IPS DF 6.9 (cell line): ENCODE measurements around the gene KIF20B.

Source experiments
- DNase-seq: peaks from one replicate; pipeline ENCODE4 v3.0.0-alpha.2; 2013; ENCODE audit warnings: low read depth, low spot score
- H3K27ac ChIP-seq: one replicate; pipeline ENCODE4 v1.5.1; 2013; ENCODE audit warnings: low read length, control low read depth
- H3K27me3 ChIP-seq: 2 replicates; pipeline ENCODE4 v1.6.1; 2013; ENCODE audit warnings: mild to moderate bottlenecking, low read length; ENCODE audit not compliant: control insufficient read depth, insufficient read depth
- H3K36me3 ChIP-seq: 2 replicates; pipeline ENCODE4 v1.6.1; 2013; ENCODE audit warnings: low read length; ENCODE audit not compliant: control insufficient read depth, insufficient read depth
- H3K4me1 ChIP-seq: 2 replicates; pipeline ENCODE4 v1.6.1; 2013; ENCODE audit warnings: low read length; ENCODE audit not compliant: control insufficient read depth, insufficient read depth
- H3K4me3 ChIP-seq: 2 replicates; pipeline ENCODE4 v1.5.1; 2013; ENCODE audit warnings: mild to moderate bottlenecking, low read length
- H3K9me3 ChIP-seq: 2 replicates; pipeline ENCODE4 v1.6.1; 2013; ENCODE audit warnings: low read length, inconsistent platforms; ENCODE audit not compliant: control insufficient read depth, insufficient read depth
- WGBS: extraction: QIAGEN DNeasy Blood & Tissue Kit; methylation state at CpG from one replicate; pipeline ENCODE4 v1.1.7; 2013; ENCODE audit warnings: mixed read lengths, missing lambda C conversion rate; ENCODE audit not compliant: insufficient read length, insufficient coverage; 5-methylcytosine and 5-hydroxymethylcytosine counted together

The KIF20B gene, protein sequence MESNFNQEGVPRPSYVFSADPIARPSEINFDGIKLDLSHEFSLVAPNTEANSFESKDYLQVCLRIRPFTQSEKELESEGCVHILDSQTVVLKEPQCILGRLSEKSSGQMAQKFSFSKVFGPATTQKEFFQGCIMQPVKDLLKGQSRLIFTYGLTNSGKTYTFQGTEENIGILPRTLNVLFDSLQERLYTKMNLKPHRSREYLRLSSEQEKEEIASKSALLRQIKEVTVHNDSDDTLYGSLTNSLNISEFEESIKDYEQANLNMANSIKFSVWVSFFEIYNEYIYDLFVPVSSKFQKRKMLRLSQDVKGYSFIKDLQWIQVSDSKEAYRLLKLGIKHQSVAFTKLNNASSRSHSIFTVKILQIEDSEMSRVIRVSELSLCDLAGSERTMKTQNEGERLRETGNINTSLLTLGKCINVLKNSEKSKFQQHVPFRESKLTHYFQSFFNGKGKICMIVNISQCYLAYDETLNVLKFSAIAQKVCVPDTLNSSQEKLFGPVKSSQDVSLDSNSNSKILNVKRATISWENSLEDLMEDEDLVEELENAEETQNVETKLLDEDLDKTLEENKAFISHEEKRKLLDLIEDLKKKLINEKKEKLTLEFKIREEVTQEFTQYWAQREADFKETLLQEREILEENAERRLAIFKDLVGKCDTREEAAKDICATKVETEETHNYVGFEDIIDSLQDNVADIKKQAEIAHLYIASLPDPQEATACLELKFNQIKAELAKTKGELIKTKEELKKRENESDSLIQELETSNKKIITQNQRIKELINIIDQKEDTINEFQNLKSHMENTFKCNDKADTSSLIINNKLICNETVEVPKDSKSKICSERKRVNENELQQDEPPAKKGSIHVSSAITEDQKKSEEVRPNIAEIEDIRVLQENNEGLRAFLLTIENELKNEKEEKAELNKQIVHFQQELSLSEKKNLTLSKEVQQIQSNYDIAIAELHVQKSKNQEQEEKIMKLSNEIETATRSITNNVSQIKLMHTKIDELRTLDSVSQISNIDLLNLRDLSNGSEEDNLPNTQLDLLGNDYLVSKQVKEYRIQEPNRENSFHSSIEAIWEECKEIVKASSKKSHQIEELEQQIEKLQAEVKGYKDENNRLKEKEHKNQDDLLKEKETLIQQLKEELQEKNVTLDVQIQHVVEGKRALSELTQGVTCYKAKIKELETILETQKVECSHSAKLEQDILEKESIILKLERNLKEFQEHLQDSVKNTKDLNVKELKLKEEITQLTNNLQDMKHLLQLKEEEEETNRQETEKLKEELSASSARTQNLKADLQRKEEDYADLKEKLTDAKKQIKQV (N-terminal part only)

DNA sequence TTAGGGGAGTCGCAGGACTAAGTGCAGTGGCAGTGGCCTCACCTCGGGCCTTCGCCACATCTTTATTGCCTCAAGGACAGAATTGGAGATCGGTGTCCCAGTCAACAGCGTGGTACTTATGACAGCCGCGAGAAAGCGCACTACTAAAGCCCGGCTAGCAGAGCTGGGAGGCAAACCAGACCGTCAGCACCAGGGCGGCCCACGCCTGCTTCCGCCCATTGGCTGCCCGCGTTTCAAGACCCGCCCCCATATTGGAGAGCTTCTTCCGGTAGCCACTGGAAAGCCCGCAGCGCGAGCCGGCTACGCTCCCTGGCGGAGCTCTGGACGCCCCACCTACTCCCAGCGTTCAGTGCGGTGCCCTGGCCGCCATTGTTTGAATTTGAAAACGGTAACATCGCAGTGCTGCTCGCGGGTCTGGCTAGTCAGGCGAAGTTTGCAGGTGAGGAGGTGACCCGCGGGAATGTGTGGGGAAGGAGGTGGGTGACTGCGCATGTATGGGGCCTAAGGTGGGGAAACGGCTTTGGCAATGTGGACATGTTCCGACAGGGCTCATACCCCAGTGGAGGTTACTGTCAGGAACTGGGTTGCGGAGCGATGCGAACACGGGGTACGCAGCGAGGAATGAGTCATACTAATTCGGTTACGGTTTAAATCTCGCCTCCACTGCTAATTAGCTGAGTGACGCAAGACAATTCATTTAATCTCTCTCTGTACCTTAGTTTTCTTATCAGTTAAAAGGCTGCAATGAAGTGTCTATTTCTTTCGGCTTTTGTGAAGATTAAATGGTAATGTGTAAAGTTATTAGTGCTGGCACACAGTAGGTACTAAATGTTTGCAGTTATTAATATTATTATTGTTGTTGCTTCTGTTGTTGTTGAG is at the start of gene KIF20B:
TSS of gene KIF20B (plus strand) at position 349 of the 879 bp plus-strand sequence. CDS start 3,705 bp downstream, outside the sequence.
- Histone ChIP-seq H3K36me3 (no peaks in the 10 kb centered on the region), H3K9me3 (no peaks in the 10 kb centered on the region), H3K4me3 (peak within 1 kb of the TSS; percentile 99), H3K27me3 (no peaks in the 10 kb centered on the region), H3K27ac (no peak within 1 kb of the TSS), H3K4me1 (no peaks in the 10 kb centered on the region)
- peak; percentile 96 for DNase-seq
- WGBS = no CpG with 5 or more reads among the region's 48 CpGs

DNA sequence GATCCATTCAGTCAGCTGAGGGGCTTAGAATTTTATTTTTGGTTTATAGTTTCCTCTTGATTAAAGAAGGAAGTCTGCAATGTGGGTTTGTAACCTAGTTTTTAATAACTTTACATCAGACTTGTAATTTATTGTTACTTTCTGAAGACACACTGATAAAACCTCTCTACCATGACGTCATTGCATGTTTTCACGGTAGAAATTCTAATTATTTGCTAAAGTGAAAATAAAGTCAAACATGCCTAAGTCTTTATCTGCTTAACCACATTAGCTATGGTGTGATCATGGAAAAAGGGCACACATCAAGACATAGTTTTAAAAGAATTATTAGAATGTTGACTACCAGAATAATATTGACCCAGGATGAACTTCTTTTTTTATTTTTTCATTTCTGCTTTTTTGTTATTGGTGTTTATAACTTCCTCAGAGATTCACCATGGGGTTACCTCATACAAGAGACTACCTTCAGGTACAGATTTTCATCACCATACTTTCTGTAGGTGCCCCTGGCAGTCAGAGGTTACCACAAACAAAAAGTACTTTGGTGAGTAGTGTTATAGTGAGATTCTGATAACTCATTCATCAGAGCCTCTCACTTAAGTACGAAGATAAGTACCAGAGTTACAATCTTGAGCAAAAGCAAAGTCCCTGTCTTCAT is 49.3 kb upstream of the KIF20B start:
- no peak overlapping the region for H3K4me3 ChIP-seq
- no peaks in the 10 kb centered on the region for H3K36me3 ChIP-seq
- no CpG with 5 or more reads among the region's 3 CpGs for WGBS
- H3K9me3 ChIP-seq = no peaks in the 10 kb centered on the region
- no peak overlapping the region for H3K27ac ChIP-seq
- DNase-seq = no peak
- no peaks in the 10 kb centered on the region for H3K27me3 ChIP-seq
- no peaks in the 10 kb centered on the region for H3K4me1 ChIP-seq

DNA sequence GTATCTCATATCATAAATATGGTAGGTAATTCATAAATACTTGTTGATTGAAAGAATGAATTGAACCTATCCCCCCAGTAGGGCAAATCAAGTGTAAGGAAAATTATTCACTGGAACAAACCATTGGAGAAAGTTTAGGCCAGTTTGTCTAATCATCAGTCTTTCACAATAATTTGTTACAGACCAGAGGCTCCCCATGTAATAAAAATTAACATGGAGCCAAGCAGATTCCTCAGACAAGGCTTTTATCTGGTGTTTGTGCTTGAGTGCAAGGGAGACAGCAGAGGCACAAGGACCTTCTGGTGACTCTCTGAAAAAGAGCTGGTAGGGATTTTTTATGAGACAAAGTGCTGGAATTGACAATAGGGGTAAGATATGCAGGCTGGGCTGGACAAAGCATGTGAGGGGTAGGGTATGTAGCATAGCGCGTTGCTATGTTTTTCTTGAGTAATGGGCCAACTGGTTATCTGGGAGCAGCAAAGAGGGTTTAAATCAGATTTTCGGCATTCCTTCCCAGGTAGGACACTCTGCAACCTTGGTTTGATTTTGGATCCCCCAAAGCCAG is 48.5 kb upstream of the KIF20B start:
- Histone ChIP-seq H3K9me3 (no peaks in the 10 kb centered on the region), H3K36me3 (no peaks in the 10 kb centered on the region), H3K4me3 (no peak overlapping the region), H3K27ac (no peak overlapping the region), H3K4me1 (no peaks in the 10 kb centered on the region), H3K27me3 (no peaks in the 10 kb centered on the region)
- WGBS = no CpG with 5 or more reads among the region's 3 CpGs
- DNase-seq = no peak

DNA sequence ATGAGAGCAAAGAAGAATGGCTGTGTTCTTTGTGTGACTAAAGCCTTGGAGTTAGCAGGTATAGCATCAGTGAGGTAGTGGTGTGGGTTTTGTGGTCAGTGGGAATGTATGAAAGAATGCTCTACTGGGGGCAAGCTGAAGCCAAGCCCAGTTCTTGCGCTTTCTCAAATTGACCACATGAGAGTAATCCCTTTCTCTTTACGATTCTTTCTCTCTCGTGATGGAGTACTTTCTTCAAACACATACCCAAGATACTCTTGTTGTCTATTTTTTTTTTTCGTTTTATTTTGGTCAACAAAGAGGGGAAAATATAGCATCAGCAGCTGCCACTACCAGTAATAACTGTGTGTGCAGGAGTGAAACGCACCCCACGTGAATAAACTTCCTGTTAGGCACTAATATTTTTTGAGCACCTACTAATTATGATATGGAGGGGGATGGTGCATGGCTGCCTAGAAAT is 48.0 kb upstream of the KIF20B start:
- no CpG with 5 or more reads among the region's 6 CpGs for WGBS
- H3K27ac ChIP-seq = no peak overlapping the region
- no peaks in the 10 kb centered on the region for H3K4me1 ChIP-seq
- H3K9me3 ChIP-seq = no peaks in the 10 kb centered on the region
- H3K27me3 ChIP-seq = no peaks in the 10 kb centered on the region
- H3K4me3 ChIP-seq = no peak overlapping the region
- no peak for DNase-seq
- no peaks in the 10 kb centered on the region for H3K36me3 ChIP-seq

DNA sequence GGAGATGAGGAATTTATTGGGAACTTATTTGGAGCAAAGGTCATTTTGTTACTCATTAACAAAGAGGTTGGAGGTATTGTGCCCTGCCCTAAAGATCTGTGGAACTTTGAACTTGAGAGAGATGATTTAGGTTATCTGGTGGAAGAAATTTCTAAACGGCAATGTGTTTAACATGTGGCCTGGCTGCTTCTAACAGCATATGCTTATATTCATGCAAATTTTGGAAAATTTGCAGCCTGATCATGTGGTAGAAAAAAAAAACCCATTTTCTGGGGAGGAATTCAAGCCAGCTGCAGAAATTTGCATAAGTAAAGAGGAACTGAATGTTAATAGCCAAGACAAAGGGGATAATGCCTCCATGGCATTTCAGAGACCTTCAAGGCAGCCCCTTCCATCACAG is 45.7 kb upstream of the KIF20B start:
- no CpG with 5 or more reads among the region's 1 CpG for WGBS
- Histone ChIP-seq H3K36me3 (no peaks in the 10 kb centered on the region), H3K4me1 (no peaks in the 10 kb centered on the region), H3K27ac (no peak overlapping the region), H3K9me3 (no peaks in the 10 kb centered on the region), H3K4me3 (no peak overlapping the region), H3K27me3 (no peaks in the 10 kb centered on the region)
- DNase-seq = no peak

DNA sequence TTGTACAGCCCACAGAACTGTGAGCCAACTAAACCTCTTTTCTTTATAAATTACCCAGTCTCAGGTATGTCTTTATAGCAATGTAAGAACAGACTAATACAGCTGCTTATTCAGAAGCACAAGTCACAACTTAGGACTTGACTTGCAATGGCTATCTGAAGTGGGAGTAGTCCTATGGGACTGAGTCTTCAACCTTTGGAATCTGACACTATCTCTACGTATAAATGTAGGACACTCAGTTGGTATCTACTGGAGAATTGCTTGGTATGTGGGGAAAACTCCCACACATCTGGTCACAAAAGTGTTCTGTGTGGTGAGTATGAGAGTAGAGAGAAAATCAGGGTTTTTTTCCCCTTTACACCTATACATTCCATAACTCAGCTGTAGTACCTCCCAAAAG is 44.1 kb upstream of the KIF20B start:
- Histone ChIP-seq H3K27ac (no peak overlapping the region), H3K36me3 (no peaks in the 10 kb centered on the region), H3K4me1 (no peaks in the 10 kb centered on the region), H3K9me3 (no peaks in the 10 kb centered on the region), H3K4me3 (no peak overlapping the region), H3K27me3 (no peaks in the 10 kb centered on the region)
- WGBS = no CpG with 5 or more reads among the region's 1 CpG
- no peak for DNase-seq

DNA sequence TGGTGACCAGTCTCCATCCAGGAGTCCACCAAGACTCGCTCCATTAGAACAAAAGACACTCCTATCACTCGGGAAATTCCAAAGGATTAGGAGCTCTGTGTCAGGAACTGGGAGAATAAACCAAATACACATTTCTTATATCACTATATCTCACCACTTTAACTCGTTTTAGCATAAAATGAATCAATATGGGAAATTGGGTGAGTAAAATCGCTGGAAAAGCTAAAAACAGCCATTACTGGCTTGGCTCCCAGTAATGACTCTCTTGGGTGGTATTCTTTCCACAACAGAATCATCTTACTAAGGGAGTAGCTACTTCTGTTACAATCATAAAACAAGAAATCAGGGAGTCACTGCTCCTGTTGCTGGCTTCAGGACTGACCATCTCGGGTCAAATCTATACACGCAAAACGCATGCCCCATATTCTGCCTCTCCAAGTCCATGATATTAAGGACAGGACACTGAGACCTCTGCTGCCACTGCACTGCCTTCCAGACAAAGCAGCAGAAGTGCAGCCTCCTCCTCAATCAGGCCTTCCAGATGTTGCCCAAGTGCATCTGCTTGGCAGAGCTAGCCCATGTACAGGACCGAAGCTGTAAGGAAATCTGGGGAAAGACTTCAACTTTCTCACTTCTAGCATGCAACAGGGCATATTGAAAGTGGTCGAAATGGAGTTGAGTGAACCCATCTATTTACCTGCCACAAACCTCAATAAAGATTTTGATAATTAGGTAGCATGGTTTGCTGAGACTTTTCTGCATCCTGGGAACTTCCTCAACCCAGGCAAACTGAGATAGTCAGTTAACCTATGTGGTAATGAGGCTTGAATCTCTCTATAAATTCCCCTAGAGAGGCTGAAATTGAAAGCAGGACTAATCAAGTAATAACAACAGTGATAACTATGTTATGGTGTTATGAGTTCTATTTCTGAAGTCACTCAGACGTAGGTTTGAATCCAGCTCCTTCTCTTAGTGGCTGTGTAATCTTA is 42.0 kb upstream of the KIF20B start:
- H3K27me3 ChIP-seq = no peaks in the 10 kb centered on the region
- H3K36me3 ChIP-seq = no peaks in the 10 kb centered on the region
- H3K4me3 ChIP-seq = no peak overlapping the region
- WGBS = no CpG with 5 or more reads among the region's 10 CpGs
- no peak overlapping the region for H3K27ac ChIP-seq
- no peaks in the 10 kb centered on the region for H3K4me1 ChIP-seq
- H3K9me3 ChIP-seq = no peaks in the 10 kb centered on the region
- DNase-seq = no peak

DNA sequence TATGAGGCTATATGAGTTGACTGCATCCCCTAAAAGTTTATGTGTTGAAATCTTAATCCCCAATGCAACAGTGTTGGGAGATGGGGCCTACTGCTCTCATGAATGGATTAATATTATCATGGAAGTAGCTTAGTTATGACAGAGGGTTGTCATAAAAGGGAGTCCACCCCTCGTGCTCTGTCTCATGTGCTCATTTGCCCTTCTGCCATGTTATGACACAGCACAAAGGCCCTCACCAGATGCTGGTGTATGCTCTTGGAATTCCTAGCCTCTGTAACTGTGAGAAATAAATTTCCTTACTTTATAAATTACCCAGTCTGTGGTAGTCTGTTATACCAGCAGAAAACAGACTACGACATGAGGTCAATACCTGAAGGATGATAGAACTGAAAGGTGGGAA is 38.8 kb upstream of the KIF20B start:
- no peaks in the 10 kb centered on the region for H3K36me3 ChIP-seq

More for the DNA sequence above, 38.8 kb upstream of the KIF20B start:
- WGBS = no CpG with 5 or more reads among the region's 2 CpGs
- no peak overlapping the region for H3K4me3 ChIP-seq
- H3K27me3 ChIP-seq = no peaks in the 10 kb centered on the region
- no peaks in the 10 kb centered on the region for H3K4me1 ChIP-seq
- H3K27ac ChIP-seq = no peak overlapping the region
- no peak for DNase-seq
- H3K9me3 ChIP-seq = no peaks in the 10 kb centered on the region
